Keratinocyte (primary cell): ENCODE results near the gene STK26. TPM values are rescaled to one million over a fixed set of nuclear protein-coding genes. Genes with fewer than 3 reads are reported as not detected.

Source experiments
- DNase-seq: peaks from one replicate; pipeline ENCODE4 v3.0.0-alpha.2; 2011; ENCODE audit warnings: low read depth, missing footprints, low spot score
- FAIRE-seq: peaks from 2 replicates; lab custom pipeline; 2011; peaks lifted over from hg19 to GRCh38; lab: Jason Lieb, UNC
- H2AFZ ChIP-seq: 2 replicates; pipeline ENCODE4 v1.6.0; 2012; ENCODE audit warnings: low read length, control low read depth, inconsistent platforms; ENCODE audit not compliant: control insufficient read depth
- H3K27ac ChIP-seq: 2 replicates; pipeline ENCODE4 v1.5.1; 2011; ENCODE audit warnings: low read length; ENCODE audit not compliant: control insufficient read depth, insufficient read depth
- H3K27me3 ChIP-seq: 3 replicates; pipeline ENCODE4 v1.6.0; 2011; ENCODE audit warnings: low read length; ENCODE audit not compliant: control insufficient read depth, insufficient read depth; ENCODE audit errors: extremely low read depth
- H3K36me3 ChIP-seq, 2 experiments: 2 replicates in 1 of 2; 3 replicates in 1 of 2; pipeline ENCODE4 v1.5.1; 2011; ENCODE audit warnings: low read length in 2 of 2, mild to moderate bottlenecking in 1 of 2; ENCODE audit not compliant: control insufficient read depth in 2 of 2, insufficient read depth in 2 of 2; ENCODE audit errors: extremely low read depth in 1 of 2
- H3K4me1 ChIP-seq: 3 replicates; pipeline ENCODE4 v1.5.1; 2011; ENCODE audit warnings: low read length; ENCODE audit not compliant: control insufficient read depth, insufficient read depth; ENCODE audit errors: extremely low read depth
- H3K4me2 ChIP-seq: 3 replicates; pipeline ENCODE4 v1.6.0; 2011; ENCODE audit warnings: low read depth, low read length; ENCODE audit not compliant: control insufficient read depth, insufficient read depth; ENCODE audit errors: extremely low read depth
- H3K4me3 ChIP-seq, 3 experiments: fragments of 200-600 bp in 1 of 3; sonication (generic) in 1 of 3; 2 replicates in 2 of 3; 3 replicates in 1 of 3; pipeline ENCODE4 v1.5.1; 2011 to 2016; ENCODE audit warnings: low read length in 3 of 3, mild to moderate bottlenecking in 3 of 3, control low read depth in 2 of 3, inconsistent platforms in 1 of 3, low read depth in 1 of 3, mixed read lengths in 1 of 3, mixed run types in 1 of 3, moderate library complexity in 1 of 3; ENCODE audit not compliant: control insufficient read depth in 2 of 3, insufficient read depth in 2 of 3; ENCODE audit errors: extremely low read depth in 1 of 3
- H3K79me2 ChIP-seq: 2 replicates; pipeline ENCODE4 v1.6.0; 2012; ENCODE audit warnings: low read length; ENCODE audit not compliant: control insufficient read depth, insufficient read depth
- H3K9ac ChIP-seq: 3 replicates; pipeline ENCODE4 v1.6.0; 2011; ENCODE audit warnings: low read length; ENCODE audit not compliant: control insufficient read depth, insufficient read depth; ENCODE audit errors: extremely low read depth
- H3K9me1 ChIP-seq: 3 replicates; pipeline ENCODE4 v1.6.0; 2011; ENCODE audit warnings: low read length; ENCODE audit not compliant: control insufficient read depth, insufficient read depth; ENCODE audit errors: extremely low read depth
- H3K9me3 ChIP-seq: 2 replicates; pipeline ENCODE4 v1.5.1; 2012; ENCODE audit warnings: low read depth, low read length; ENCODE audit not compliant: control insufficient read depth
- H4K20me1 ChIP-seq: 3 replicates; pipeline ENCODE4 v1.6.0; 2011; ENCODE audit warnings: low read length; ENCODE audit not compliant: control insufficient read depth, insufficient read depth; ENCODE audit errors: extremely low read depth
- CTCF ChIP-seq, 3 experiments: IDR thresholded peaks in 1 of 3; conservative IDR thresholded peaks in 1 of 3; optimal IDR thresholded peaks in 1 of 3; 2 replicates in 2 of 3; 3 replicates in 1 of 3; pipeline versions ENCODE3 to v1.5.1; 2011; ENCODE audit warnings: low read length in 3 of 3, mild to moderate bottlenecking in 3 of 3, moderate library complexity in 2 of 3, control low read depth in 1 of 3, inconsistent platforms in 1 of 3; ENCODE audit not compliant: insufficient read depth in 2 of 3; ENCODE audit errors: extremely low read depth in 1 of 3
- EZH2 ChIP-seq: IDR thresholded peaks from one replicate; pipeline ENCODE4 v1.6.1; 2012; ENCODE audit warnings: inconsistent platforms, mild to moderate bottlenecking, low read length, moderate library complexity
- dilution Hi-C: fragments of 300-500 bp; cut with MboI; formaldehyde crosslinking; loops from one replicate; pipeline ENCODE4 v1.7.0; 2020; ENCODE audit warnings: low sequenced_read_pairs; ENCODE audit not compliant: extremely low pct_ligation_motif_present
- polyA plus RNA-seq, 5 experiments: library from polyadenylated mRNA; depleted of rRNA in 3 of 5; stranded (reverse) in 3 of 5; stranded (forward) in 1 of 5; unstranded in 1 of 5; fragments of >200 nt; gene quantifications; 1 replicate in 1 of 5; 2 replicates in 3 of 5; 3 replicates in 1 of 5; pipeline versions ENCODE4 v1.2.1 to v1.2.3, GENCODE V29; 2011 to 2012; ENCODE audit warnings: missing spikeins in 2 of 5, low read depth in 1 of 5, low replicate concordance in 1 of 5

The STK26 gene
- polyA plus RNA-seq, 1 donor (not counting 4 experiments of a cell fraction or from before 2014, with no cell fraction given): 32.3 TPM

GRCh38 chrX:132017431-132018185, 5.5 kb upstream of the STK26 start:
- no peaks in the 10 kb centered on the region for H3K36me3 ChIP-seq
- H3K27me3 ChIP-seq: no peaks in the 10 kb centered on the region
- H3K4me3 ChIP-seq: no peak overlapping the region
- no peaks in the 10 kb centered on the region for H3K4me1 ChIP-seq
- H3K9me3 ChIP-seq: no peaks in the 10 kb centered on the region
- TF ChIP-seq EZH2 (no peak), CTCF (optimal IDR thresholded peaks at IDR 0.05 in 1 of 3, IDR thresholded peaks at IDR 0.05 in 1 of 3, conservative IDR thresholded peaks at IDR 0.05 in 1 of 3; ENCODE audit: extremely low read depth in 1 of 3, insufficient read depth in 2 of 3, low read length in 3 of 3) (no peak)
- H3K9ac ChIP-seq: no peak overlapping the region
- no peak overlapping the region for H3K27ac ChIP-seq
- DNase-seq: no peak
- no peaks in the 10 kb centered on the region for H3K9me1 ChIP-seq
- dilution Hi-C loops: no loop called here
- H3K4me2 ChIP-seq: no peak overlapping the region
- no peaks in the 10 kb centered on the region for H4K20me1 ChIP-seq
- no peak overlapping the region for H2AFZ ChIP-seq
- FAIRE-seq: no peak
- H3K79me2 ChIP-seq: no peaks in the 10 kb centered on the region

- peak overlapping the region; percentile 45 for H3K4me2 ChIP-seq
- FAIRE-seq (no peak), DNase-seq (no peak)
- H2AFZ ChIP-seq: peak overlapping the region; percentile 41
- no peaks in the 10 kb centered on the region for H3K27me3 ChIP-seq
- H3K9me1 ChIP-seq: no peaks in the 10 kb centered on the region
- peaks cover 2% of the 10 kb centered on the region for H3K4me1 ChIP-seq
- H3K27ac ChIP-seq: peak overlapping the region; percentile 70
- H3K36me3 ChIP-seq: no peaks in the 10 kb centered on the region
- H3K79me2 ChIP-seq: peaks cover 20% of the 10 kb centered on the region
- no peaks in the 10 kb centered on the region for H4K20me1 ChIP-seq
- peak overlapping the region; percentile 81 for H3K9ac ChIP-seq
- TF ChIP-seq EZH2 (no peak), CTCF (optimal IDR thresholded peaks at IDR 0.05 in 1 of 3, IDR thresholded peaks at IDR 0.05 in 1 of 3, conservative IDR thresholded peaks at IDR 0.05 in 1 of 3; ENCODE audit: extremely low read depth in 1 of 3, insufficient read depth in 2 of 3, low read length in 3 of 3) (peak in 2 of 3 experiments; percentile 14 to 27)
- H3K9me3 ChIP-seq: no peaks in the 10 kb centered on the region
- peak overlapping the region; percentile 44 to 75 (median 66) for H3K4me3 ChIP-seq
- dilution Hi-C loops: no loop called here
Observed at GRCh38 chrX:132022198-132022966, 720 bp upstream of the STK26 start.
